Right lobe of liver (tissue), 4 donors: ENCODE results near the gene STAG2.

Experiments used
- CTCF ChIP-seq, 4 donors: fragments of 200-600 bp in 3 of 4; fragments of 450-650 bp in 1 of 4; IDR thresholded peaks; one replicate each; pipeline versions ENCODE4 v1.5.1 to v1.8.0; 2016 to 2022; ENCODE audit warnings: antibody characterized with exemption in 4 of 4, mild to moderate bottlenecking in 2 of 4
- POLR2A ChIP-seq: fragments of 450-650 bp; IDR thresholded peaks from one replicate; pipeline ENCODE4 v1.6.1; 2017; ENCODE audit warnings: antibody characterized with exemption, mild to moderate bottlenecking
- donor health status: DM: no; HTN: no; CAD: no.
- donor health status: DM: no; HTN: no; CAD: no.
- donor health status: DM: no; HTN: yes; CAD: no.

- TF ChIP-seq POLR2A: no peak
- no peak for TF ChIP-seq CTCF (IDR thresholded peaks at IDR 0.05)
Observed at GRCh38 chrX:123971982-123972381, 10.5 kb downstream of the STAG2 start.
